Ascending aorta (tissue), 2 donors: ENCODE measurements around the gene CATSPERZ. TPM values are rescaled to one million over a fixed set of nuclear protein-coding genes. Genes with fewer than 3 reads are reported as not detected.

Source experiments
- DNase-seq, 2 donors: peaks; one replicate each; pipeline ENCODE4 v3.0.0-alpha.2; 2019; ENCODE audit warnings: low spot score in 2 of 2
- H3K27ac ChIP-seq, 2 donors: fragments of 200-600 bp; sonication (generic); one replicate each; pipeline ENCODE4 v1.5.1; 2016 to 2017; ENCODE audit warnings: mild to moderate bottlenecking in 1 of 2
- H3K27me3 ChIP-seq: fragments of 200-600 bp; sonication (generic); one replicate; pipeline ENCODE4 v1.5.1; 2017
- H3K36me3 ChIP-seq, 2 donors: fragments of 200-600 bp; sonication (generic); one replicate each; pipeline ENCODE4 v1.5.1; 2016
- H3K4me1 ChIP-seq, 2 donors: fragments of 200-600 bp; sonication (generic); one replicate each; pipeline ENCODE4 v1.5.1; 2016 to 2017; ENCODE audit warnings: mild to moderate bottlenecking in 1 of 2
- H3K4me3 ChIP-seq, 2 donors: fragments of 200-600 bp; sonication (generic); one replicate each; pipeline ENCODE4 v1.5.1; 2016 to 2017; ENCODE audit warnings: mild to moderate bottlenecking in 1 of 2
- H3K9me3 ChIP-seq, 2 donors: fragments of 200-600 bp; sonication (generic); one replicate each; pipeline ENCODE4 v1.5.1; 2016
- intact Hi-C: fragments of 100-400 bp; cut with DNase I; formaldehyde crosslinking; loops from one replicate; pipeline ENCODE4 v1.15.1; 2023
- total RNA-seq: library from RNA; depleted of rRNA; stranded (reverse); fragments of >200 nt; gene quantifications from one replicate; pipeline ENCODE4 v1.1.0, GENCODE V29; 2016
- TF ChIP-seq, protein P1 (sequence below), 3 experiments: fragments of 200-600 bp in 2 of 3; fragments of 450-650 bp in 1 of 3; sonication (generic) in 2 of 3; IDR thresholded peaks; one replicate each; pipeline ENCODE4 v1.5.1; 2016 to 2019; ENCODE audit warnings: antibody characterized with exemption in 3 of 3, mild to moderate bottlenecking in 1 of 3, moderate library complexity in 1 of 3

CATSPERZ gene
- total RNA-seq, 1 donor from 2014 or later, result not detected

DNA sequence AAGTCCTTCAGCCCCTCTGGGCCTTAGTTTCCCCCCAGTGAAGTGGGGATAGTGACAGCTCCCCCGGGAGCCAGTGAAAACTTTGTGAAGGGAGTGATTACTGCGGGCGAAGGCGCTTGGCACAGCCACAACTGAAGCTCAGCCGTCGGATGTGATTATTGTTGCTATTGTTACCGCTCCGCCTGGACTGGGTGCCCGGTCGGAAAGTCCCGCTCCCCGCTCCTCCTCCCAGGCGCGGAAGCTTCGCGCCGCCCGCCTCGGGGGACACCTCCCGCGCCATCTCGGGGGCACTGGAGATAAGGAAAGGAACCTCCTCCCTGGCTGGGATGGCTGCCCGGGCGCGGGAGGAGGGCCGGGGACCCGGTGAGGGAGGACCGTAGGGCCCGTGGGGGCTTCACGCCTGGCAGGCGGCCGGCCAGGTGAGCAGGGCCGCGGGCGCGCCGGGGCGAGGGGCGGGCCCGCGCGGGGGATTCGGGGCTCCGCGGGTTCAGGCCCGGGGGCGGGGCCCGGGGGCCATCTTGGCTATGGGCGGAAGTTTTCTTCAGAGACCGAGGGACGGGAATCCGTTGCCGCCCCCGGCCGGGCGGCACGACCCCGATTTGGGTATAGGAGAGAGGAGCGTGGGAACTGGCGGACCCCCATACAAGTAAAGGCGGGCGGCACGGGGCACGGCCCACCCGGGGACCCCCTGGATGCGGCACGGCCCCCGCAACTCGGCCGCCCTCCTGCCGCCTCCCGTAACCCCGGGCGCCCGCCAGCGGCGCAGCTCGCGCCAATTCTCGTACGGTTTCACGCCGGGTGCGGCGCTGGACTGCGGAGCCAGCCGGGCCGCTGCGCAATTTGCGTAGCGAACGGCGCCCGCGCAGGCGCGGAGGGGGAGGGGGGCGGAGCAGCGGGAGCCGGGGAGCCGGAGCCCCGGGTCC is 14.9 kb upstream of the CATSPERZ start, which contains the start of gene GPR137:
TSS of gene GPR137 (plus strand) at position 887 of the 923 bp plus-strand sequence. CDS start 677 bp downstream, outside the sequence.
- H3K9me3 ChIP-seq, result no peaks in the 10 kb centered on the region
- H3K36me3 ChIP-seq, result peaks cover 0 to 8% of the 10 kb centered on the region in 2 donors
- H3K4me3 ChIP-seq, result peak within 1 kb of the TSS; percentile 82 to 96
- DNase-seq, result peak in 1 of 2 donors; percentile 92
- intact Hi-C loops, result loop anchor here (1.0 kb wide), 2 partner anchors 15 to 20 kb away; partner anchors contain the start of gene ESRRA
- no peaks in the 10 kb centered on the region for H3K27me3 ChIP-seq
- TF ChIP-seq, protein P1, sequence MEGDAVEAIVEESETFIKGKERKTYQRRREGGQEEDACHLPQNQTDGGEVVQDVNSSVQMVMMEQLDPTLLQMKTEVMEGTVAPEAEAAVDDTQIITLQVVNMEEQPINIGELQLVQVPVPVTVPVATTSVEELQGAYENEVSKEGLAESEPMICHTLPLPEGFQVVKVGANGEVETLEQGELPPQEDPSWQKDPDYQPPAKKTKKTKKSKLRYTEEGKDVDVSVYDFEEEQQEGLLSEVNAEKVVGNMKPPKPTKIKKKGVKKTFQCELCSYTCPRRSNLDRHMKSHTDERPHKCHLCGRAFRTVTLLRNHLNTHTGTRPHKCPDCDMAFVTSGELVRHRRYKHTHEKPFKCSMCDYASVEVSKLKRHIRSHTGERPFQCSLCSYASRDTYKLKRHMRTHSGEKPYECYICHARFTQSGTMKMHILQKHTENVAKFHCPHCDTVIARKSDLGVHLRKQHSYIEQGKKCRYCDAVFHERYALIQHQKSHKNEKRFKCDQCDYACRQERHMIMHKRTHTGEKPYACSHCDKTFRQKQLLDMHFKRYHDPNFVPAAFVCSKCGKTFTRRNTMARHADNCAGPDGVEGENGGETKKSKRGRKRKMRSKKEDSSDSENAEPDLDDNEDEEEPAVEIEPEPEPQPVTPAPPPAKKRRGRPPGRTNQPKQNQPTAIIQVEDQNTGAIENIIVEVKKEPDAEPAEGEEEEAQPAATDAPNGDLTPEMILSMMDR (IDR thresholded peaks at IDR 0.05), result no peak
- peaks cover 4 to 20% of the 10 kb centered on the region in 2 donors for H3K4me1 ChIP-seq
- peak within 1 kb of the TSS; percentile 87 to 95 for H3K27ac ChIP-seq

DNA sequence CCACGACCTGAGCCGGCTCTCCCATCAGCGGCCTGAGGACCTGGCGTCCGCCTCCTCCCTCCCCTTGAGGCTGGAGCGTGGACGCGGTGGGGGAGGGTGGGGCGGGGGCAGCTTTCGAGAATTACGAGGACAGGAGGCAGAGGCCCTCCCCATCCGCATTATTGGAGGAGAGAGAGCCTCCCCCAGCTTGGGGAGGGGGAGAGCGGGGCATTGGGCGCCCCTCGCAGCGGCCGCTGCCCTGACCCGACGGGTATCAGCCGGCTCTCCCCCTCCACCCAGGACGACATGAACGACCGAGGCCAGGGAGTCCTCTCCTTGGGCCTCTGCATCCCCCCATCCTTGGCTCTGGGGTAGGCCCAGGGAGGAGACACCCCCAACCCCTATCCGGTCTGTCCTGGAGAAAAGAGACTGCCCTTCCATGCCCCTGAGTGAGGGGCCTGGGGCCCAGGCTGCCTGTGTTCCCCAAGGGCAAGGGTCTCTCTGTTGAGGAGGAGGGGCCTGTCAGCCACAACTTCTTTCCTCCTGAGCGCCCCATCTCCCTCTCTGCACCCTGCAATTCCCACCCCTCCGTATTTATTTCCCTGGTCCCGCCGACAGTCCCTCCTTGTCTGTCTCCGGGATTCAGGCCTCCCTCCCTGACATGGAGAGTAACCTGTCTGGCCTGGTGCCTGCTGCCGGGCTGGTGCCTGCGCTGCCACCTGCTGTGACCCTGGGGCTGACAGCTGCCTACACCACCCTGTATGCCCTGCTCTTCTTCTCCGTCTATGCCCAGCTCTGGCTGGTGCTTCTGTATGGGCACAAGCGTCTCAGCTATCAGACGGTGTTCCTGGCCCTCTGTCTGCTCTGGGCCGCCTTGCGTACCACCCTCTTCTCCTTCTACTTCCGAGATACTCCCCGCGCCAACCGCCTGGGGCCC is 14.0 kb upstream of the CATSPERZ start:
- peaks cover 6% of the 10 kb centered on the region for H3K27me3 ChIP-seq
- peaks cover 0 to 5% of the 10 kb centered on the region in 2 donors for H3K36me3 ChIP-seq
- peak overlapping the region; percentile 82 to 96 for H3K4me3 ChIP-seq
- H3K27ac ChIP-seq, result peak overlapping the region; percentile 87 to 95
- DNase-seq, result peak in 1 of 2 donors; percentile 62
- intact Hi-C loops, result loop anchor here (1.0 kb wide), 1 partner anchor 19 kb away; the partner anchor contains the start of gene ESRRA
- peaks cover 4 to 20% of the 10 kb centered on the region in 2 donors for H3K4me1 ChIP-seq
- TF ChIP-seq, protein P1 (IDR thresholded peaks at IDR 0.05), result no peak
- H3K9me3 ChIP-seq, result no peaks in the 10 kb centered on the region

DNA sequence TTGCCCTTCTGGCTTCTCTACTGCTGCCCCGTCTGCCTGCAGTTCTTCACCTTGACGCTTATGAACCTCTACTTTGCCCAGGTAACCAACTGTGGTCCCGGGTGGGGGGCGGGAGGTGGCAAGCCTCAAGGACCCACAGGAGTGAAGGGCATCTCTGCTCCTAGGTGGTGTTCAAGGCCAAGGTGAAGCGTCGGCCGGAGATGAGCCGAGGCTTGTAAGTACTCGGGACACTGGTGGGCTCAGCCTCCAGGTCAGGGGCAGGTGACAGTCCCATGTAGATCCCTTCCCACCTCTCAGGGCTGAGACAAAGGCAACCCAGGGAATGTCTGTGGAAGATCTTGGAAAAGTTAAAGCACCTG is 13.4 kb upstream of the CATSPERZ start:
- DNase-seq, result peak in 1 of 2 donors; percentile 61
- Histone ChIP-seq H3K4me3 (peak overlapping the region in 1 of 2 donors; percentile 82), H3K4me1 (peaks cover 5 to 20% of the 10 kb centered on the region in 2 donors), H3K36me3 (peaks cover 0 to 4% of the 10 kb centered on the region in 2 donors), H3K9me3 (no peaks in the 10 kb centered on the region), H3K27me3 (peaks cover 10% of the 10 kb centered on the region), H3K27ac (no peak overlapping the region)
- intact Hi-C loops, result no loop called here
- TF ChIP-seq, protein P1 (IDR thresholded peaks at IDR 0.05), result no peak

DNA sequence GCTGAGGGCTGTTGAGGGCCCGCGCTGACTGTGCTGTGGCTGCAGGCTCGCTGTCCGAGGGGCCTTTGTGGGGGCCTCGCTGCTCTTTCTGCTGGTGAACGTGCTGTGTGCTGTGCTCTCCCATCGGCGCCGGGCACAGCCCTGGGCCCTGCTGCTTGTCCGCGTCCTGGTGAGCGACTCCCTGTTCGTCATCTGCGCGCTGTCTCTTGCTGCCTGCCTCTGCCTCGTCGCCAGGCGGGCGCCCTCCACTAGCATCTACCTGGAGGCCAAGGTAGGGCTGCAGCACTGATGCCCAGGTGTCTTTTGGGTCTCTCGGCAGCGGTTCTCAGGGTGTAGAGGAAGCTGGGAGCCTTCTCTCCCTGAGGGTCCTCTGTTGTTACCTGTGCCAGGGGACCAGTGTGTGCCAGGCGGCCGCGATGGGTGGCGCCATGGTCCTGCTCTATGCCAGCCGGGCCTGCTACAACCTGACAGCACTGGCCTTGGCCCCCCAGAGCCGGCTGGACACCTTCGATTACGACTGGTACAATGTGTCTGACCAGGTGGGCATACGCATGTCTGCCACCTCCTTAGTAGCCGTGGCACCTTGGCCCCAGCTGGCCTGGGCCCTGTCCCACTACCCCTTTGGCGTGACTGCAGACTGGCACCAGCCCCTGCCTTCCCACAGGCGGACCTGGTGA is 12.3 kb upstream of the CATSPERZ start:
- H3K9me3 ChIP-seq, result no peaks in the 10 kb centered on the region
- TF ChIP-seq, protein P1 (IDR thresholded peaks at IDR 0.05), result no peak
- H3K4me1 ChIP-seq, result peaks cover 10 to 29% of the 10 kb centered on the region in 2 donors
- no peaks in the 10 kb centered on the region for H3K36me3 ChIP-seq
- intact Hi-C loops, result no loop called here
- no peak overlapping the region for H3K4me3 ChIP-seq
- peaks cover 13% of the 10 kb centered on the region for H3K27me3 ChIP-seq
- peak in 1 of 2 donors; percentile 62 for DNase-seq
- no peak overlapping the region for H3K27ac ChIP-seq

- Histone ChIP-seq H3K36me3 (no peaks in the 10 kb centered on the region), H3K27ac (no peak overlapping the region), H3K27me3 (peaks cover 13% of the 10 kb centered on the region), H3K9me3 (no peaks in the 10 kb centered on the region), H3K4me3 (no peak overlapping the region), H3K4me1 (peaks cover 10 to 24% of the 10 kb centered on the region in 2 donors)
- no peak for DNase-seq
- TF ChIP-seq, protein P1 (IDR thresholded peaks at IDR 0.05), result no peak
- intact Hi-C loops, result no loop called here
These were observed 11.8 kb upstream of the CATSPERZ start for GRCh38 chr11:64288353-64288750.
